ENCODE measurements around the gene DYNLT2.
"Not testable (repeated sequence)": the region's sequence is repeated elsewhere in the genome, so short reads cannot be mapped to it uniquely, and the experiment has no call there.

Gene DYNLT2

DNA sequence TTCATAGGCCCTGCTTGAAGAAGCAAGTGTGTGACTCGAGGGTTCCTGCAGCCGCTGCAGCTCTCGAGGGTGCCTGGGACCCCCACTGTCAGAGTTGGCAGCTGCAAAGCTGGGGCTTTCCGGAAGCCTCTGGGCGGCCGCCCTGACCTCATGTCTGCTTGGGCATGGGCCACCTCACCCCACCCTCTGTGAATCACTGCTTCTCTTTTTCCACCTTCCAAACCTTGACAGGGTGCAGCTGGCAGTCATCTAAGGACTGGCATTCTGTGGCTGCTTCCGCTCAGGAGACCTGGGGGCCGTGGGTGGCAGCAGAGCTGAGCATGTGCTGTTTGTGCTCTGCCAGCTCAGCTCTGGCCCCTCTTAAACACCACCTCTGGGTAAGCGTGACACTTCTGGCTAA lies 32.0 kb upstream of the DYNLT2 start:
- no peak for DNase-seq

DNA sequence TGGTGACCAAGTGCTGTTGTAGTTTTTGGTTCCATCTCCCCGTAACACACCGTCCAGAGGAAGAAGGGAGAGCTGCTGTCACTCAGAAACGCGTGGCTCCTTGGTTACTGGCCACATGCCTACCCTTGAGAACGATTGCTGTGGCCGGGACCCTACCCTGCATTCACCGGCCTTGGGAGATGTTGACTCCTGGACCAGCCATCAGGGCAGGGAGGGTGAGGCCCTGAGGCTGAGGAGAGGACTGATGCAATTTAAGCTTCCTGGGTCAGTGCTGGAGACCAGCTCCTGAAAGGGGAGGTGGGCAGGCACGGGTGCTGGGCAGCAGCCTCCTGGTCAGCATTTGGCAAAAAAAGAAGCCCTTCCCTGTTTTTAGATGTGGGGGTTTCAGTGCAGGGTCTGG lies 31.6 kb upstream of the DYNLT2 start:
- no peak for DNase-seq

DNA sequence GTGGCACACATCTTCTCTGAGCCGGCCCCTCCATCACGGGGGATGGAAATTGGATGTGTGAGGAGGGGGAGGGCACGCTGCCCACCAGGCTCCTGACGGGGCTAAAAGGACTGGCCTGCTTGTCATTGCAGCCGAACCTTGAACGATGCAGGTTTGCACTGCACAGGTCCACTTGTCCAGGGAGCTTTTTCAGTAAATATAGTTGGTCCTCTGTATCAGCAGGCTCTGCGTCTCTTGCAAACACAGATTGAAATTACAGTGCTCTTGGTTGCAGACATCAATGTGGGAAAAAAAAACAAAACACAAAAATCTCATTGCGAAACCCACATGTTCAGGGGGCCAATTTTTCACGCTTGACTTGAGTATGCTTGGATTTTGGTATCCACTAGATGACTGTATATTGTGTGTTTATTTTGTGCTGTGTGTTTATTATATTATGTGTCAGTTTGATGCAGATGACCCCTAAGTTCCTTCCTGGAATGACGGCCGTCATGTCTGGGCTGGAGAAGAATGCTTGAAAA lies 29.3 kb upstream of the DYNLT2 start:
- DNase-seq = no peak

DNA sequence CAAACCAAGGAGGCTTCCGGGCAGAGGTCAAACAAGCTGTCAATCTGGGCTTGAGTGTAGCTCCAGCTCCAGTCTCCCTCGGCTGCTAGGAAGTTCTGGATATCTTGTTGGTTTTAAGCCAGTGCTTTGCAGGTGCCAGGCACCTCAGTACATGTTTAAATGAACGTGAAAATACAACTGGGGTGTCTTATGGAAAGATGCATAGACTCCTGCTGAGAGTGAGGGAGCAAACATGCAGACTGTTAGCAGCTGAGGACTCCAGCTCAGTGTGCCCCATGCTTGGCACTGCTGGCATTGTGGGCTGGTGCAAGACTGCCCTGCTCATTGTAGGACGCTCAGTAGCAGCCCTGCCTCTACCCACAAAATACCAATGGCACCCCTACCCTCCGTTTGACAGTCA lies 28.5 kb upstream of the DYNLT2 start:
- no peak for DNase-seq

DNA sequence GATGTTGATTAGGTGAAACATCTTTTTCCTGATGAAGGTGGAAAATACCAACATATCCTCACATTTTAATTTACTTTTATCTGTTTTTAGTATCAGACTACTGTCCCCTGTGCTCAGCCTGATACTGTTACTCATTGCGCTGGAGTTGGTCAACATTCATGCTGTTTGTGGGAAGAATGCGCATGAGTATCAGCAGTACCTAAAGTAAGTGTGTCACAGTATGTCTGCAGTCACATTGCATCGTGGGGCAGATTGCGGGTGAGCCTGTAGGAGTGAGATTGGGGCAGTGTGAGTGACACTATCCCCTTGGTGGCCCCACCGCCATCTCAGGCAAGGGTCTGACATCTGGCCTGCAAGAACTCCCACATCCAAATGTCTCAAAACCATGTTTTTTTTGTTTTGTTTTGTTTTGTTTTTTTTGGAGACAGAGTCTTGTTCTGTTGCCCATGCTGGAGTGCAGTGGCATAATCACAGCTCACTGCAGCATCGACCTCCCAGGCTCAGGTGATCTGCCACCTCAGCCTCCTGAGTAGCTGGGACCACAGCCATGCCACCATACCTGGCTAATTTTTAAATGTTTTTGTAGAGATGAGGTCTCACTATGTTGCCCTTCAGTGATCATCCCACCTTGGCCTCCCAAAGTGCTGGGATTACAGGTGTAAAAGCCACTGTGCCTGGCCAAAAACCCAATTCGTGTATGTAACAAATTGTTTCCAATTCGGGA lies 27.9 kb upstream of the DYNLT2 start:
- DNase-seq = no peak

DNA sequence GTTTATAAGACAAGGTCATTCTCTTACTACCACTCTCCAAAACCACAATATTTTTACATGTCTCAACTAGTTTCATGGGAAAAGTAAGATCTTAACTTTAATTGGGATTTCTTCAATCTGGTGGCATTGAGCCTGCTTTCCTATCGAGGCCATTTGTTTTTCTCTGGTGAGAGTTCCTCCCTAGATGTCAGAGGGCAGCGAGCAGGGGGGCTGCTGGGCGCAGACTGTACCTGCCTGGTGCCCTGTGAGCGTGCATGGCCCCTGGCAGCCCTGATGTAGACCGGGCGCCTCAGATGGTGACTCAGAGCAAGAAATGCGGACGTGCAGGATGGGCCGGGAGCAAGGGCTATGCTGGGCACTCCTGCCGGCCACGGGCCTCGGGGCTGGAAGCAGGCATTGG lies 27.3 kb upstream of the DYNLT2 start:
- DNase-seq = no peak

DNA sequence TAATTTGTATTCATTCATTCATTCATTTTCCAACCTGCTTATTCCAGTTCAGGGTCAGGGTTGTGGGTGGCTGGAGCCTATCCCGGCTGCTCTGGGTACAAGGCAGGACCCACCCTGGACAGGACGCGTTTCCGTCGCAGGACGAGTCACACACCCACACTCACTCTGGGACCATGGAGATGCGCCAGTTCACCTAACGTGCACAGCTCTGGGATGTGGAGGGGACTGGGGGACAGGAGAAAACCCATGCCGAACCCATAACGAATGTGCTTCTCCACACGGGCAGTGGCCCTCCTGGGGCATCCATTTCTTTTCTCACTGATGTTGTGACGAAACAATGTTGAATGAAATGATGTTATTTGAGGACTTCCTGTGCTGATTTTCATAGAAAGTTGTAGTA lies 26.5 kb upstream of the DYNLT2 start:
- no peak for DNase-seq

DNA sequence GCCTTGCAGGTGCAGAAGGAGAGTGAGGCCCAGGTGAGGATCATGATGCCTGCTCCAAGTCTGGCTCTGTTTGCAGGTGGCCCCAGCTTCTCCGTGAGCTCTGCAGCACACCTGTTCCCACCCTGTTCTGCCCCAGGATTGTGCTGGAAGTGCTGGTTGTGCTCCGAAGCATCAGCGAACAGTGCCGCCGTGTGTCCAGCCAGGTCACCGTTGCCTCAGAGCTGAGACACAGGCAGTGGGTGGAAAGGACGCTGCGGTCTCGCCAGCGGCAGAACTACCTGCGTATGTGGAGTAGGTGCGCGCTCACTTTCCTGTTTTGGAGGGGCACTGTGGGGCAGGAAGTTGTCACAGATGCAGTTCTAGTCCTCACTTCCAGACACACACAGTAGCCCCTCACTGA lies 25.0 kb upstream of the DYNLT2 start:
- DNase-seq = no peak

DNA sequence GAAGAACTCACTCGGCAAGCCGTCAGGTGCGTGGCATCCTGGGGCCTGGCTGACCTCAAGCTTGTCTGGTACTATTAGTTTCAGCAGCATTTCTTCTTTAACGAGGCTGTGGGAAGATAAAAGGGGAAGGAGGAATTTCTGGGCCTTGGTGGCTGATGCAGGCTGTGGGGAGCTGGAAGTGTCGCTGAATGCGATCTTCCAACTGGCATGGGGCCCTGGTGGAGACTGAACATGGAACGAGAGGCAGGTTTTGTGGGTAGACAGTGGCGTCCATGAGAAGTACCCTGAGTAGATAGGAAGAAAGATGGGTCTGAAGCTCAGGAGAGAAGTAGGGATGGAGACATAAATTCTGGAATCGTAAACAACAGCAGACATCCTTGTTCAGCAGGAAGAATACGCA lies 23.9 kb upstream of the DYNLT2 start:
- no peak for DNase-seq

DNA sequence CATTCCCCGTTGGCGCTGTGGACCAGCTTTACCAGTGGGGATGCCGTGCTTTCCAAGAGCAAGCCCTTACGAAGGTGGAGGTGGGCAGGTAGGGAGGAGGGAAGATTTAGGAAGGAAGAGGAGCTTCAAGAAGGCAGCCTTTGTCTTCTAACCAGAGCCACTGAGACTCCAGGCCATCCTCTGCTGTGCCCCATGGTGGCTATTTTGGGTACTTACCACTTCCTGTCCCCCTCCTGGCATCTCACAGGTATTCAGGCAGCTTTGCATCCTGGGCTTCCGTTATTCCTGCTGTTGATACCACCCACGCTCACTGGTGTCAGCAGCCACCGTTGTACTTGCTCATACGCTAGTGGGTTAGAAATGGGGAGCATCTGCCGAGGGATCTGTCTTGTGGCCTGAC lies 23.0 kb upstream of the DYNLT2 start:
- DNase-seq = no peak

DNA sequence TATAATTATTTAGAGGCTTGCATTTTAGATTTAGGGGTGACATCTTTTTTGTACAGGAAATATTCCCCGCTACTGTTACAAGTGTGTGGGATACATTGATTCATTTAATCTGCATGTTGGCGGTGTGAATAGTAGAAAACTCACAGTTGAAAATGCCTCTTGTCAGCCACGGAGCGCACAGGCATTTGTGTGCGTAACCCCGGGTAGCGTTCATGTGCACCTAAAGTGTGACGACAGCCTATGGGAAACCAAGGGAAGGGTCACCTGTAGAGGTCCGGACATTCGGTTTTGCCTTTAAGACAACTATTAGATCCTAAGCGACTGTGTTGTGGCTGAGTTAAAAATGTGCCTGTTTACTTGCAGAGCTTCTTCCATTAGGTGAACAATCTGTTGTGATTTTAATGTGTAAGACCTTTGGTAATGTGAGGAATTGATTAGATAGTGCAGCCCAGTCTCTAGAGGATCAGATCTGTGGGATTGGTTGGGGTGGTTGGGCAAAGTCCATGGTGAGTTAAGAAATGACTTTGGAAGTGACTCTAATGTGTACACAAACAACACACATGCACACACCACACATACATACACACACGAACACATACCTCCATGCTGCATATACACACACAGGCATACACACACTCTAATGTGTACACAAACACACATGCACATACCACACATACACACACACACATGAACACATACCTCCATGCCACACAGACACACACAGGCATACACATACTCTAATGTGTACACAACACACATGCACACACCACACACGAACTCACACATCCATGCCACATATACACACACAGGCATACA lies 15.8 kb upstream of the DYNLT2 start:
- DNase-seq = no peak

DNA sequence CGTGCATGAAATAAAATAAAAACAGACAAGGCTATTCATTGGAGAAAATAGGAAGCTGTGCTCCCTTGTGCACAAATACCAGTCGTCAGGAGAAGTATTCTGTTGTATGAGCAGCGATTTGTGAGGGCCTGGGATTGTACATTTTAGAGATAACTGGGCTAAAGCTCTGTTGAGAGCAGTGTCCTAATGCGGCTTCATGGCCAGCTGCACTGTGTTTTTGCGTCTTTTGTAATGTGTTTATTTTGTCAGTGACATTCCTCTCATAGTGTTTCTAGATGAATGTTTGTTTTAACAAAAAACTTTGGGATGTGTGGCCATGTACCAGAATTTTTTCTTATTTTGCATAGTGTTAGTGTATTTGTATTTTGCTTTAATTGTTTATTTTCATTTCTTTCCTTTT lies 14.9 kb upstream of the DYNLT2 start:
- no peak for DNase-seq

DNA sequence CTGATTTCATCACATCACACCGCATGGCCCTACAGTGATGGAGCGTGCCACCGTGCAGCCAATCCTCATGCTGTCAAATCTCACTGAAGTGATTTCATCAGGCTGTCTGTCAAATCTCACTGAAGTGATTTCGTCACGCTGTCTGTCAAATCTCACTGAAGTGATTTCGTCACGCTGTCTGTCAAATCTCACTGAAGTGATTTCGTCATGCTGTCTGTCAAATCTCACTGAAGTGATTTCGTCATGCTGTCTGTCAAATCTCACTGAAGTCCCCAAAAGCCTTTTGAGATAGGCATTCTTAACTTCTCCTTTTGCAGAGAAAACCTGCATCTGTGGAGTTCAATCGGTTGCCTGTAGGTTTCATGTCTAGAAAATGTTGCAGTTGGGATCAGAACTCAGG lies 14.4 kb upstream of the DYNLT2 start:
- not testable (repeated sequence) for DNase-seq

DNA sequence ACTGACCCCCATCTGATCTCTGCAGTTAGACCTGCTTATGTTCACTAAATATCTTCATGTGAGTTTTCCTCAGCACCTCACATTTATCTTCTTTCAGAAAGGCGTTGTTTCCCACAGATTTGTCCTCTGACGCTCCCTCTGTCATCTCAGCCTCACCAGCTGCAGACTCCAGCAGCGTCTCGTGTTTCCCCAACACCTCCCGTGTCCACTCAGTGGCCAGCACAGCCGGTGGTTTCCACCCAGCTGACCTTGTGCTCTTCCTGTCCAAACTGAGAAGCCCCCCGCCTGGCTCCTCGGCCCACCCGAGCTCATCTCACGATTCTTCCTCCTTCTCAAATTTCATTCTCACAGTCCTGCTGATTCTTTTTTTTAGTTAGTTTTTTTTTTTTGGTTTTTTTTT lies 12.5 kb upstream of the DYNLT2 start:
- no peak for DNase-seq

DNA sequence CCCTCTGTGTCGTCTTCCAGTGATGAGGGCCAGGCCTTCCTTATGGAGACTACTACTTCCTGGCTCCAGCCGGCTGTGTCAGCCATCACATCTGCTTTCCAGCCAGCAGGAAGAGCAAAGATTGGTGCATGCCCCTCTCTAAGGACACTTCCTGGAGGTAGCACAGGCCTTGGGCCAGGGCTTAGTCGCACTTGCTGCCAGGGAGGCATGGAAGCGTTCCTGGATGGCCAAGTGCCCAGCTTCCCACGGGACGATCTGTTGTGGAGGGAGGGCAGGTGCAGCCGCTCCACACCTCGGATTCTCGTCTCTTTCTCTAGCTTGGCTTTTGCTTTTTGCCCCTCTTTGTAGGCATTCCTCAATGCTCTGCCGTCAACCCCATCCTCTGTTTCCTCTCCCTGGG lies 11.9 kb upstream of the DYNLT2 start:
- no peak for DNase-seq

DNA sequence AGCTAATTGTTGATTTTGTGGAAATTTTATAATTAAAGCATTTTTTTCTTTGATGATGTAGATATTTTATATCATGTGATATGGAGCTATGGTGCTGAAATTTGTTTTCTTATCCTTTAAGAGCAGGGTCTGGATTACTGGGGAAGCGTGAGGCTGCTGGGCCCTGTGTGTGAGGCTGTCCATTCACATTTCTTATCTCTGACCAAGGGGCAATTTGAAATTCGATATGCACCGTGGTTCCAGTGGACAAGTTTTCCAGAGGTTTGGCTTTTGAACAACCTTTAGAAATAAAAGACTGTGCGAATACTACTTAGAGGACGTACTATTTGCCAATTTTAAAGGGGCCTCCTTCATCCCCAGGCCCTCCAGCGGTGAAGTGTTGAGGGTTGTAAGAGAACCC lies 3.8 kb upstream of the DYNLT2 start:
- no peak for DNase-seq

DNA sequence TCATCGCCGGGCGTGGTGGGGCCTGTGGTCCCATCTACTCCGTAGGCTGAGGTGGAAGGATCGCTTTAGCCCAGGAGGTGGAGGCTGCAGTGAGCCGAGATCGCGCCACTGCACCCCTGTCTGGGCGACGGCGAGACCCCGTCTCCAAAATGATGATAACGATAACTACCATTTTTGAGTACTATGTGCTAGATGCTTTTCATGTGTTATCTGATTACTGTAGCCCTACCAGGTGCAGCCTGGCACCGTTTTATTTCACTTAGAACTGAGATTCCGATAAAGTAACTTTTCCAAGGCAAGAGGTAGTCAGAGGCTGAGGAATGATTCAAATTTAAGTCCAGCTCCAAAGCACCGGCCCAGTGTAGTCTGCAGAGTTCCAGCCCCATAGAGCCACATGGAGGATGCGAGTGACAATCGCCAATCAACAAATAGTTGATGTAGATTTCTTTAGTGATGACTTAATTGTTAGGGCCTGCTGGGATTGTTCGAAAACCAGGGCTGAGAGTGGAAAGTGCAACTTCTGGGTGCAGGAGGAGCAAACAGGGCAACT lies 777 bp upstream of the DYNLT2 start:
- DNase-seq = no peak

DNA sequence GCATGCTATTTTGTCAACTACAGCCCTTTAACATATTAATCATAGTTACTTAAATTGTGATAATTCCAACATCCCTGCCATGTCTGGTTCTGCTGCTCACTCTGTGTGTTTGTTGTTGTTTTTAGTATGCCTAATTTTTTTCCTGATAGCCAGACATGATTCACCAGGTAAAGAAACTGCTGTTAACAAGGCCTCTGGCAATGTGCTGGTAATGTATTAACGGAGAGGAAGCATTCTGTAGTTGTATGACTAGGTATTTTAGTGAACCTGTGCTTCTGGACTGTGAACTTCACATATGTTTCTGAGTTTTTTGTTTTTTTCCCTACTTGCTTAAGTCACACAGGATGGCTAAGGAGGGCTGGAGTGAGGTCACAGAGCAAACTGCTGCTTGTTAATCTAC lies 4.8 kb downstream of the DYNLT2 start:
- DNase-seq = no peak

DNA sequence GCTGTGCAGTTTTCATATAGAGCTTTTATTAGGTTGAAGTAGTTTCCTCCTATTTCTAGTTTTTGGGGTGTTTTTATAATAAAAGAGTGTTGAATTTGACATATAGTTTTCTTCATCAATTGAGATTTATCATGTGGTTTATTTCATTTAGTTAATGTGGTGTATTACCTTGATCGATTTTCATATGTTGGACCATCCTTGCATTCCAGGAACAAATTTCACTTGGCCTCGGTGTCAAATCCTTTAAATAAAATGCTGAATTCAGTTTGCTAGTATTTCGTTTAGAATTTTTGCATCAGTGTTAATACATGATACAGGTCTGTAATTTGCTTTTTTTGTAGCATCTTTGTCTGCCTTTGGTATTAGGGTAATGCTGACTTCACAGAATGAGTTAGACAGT lies 6.0 kb downstream of the DYNLT2 start:
- DNase-seq = no peak

DNA sequence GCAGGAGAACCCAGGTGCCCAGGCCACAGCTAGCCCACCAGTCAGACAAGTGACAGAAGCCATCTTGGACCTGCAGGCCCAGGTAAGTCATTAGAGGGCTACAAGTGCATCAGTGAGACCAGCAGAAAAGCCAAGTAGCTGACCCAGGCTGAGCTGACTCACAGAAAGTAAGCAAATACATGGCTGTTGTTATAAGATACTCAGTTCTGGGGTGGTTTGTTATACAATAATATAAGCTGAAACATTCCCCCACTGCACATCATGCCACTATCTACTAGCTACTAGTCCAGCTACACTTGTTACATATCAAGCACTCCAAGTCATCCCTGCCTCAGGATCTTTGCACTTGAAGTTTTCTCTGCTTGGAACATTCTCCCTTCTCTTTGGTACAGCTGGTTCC lies 10.0 kb downstream of the DYNLT2 start:
- no peak for DNase-seq

DNA sequence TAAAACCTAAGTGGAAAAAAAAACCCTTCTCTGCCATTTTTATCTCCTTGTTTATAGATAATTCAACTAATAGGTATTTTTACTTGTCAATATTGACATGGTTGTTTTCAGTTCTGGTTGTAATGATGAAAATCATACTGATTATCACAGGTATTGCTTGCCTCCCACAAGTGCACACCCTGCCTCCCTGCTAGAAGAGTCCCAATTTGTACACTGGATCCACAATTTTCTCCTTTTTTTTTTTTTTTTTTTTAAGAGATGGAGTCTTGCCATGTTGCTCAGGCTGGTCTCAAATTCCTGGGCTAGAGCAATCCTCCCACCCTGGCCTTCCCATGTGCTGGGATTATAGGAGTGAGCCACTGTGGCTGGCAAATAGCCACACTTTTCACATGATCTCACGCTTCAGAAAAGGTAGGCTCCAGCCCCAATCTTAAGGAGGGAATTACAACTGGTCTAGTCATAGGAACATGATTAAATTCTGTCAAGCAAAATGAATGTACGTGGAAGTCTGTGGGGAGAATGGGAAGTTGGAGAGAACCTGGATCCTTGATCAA lies 12.3 kb downstream of the DYNLT2 start:
- DNase-seq = no peak

DNA sequence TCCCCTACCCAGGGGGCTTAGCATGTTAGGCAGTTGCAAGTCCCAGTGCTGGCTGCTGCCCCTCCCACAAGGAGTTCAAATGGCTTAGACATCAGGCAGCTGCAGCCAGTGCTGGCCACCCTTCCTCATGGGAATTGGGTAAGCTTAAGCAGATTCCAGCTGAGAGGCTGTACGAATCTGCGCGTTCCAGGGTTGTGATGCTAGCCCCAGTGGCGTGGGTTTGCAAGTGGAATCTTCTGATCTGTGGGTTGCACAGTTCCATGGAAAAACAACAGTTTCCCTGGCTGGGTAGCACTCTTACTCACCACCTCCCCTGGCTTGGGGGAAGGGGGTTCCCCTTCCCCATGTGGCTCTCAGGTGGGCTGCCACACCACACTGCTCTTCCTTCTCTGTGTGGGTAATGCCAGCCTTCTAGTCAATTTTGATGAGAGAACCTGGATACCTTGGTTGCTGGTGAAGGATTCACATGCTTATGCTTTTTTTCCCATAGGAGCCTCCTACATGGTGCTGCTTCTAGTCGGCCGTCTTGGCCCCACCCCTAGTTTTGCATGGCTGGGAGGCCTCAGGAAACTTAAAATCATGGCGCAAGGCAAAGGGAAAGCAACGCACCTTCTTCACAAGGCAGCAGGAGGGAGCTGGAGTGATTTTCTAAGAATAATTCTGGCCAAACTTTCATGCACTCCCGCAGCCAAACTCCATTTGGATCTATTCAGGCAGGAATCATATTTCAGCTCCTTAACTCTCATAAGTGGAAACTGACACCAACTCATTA lies 13.0 kb downstream of the DYNLT2 start:
- no peak for DNase-seq

DNA sequence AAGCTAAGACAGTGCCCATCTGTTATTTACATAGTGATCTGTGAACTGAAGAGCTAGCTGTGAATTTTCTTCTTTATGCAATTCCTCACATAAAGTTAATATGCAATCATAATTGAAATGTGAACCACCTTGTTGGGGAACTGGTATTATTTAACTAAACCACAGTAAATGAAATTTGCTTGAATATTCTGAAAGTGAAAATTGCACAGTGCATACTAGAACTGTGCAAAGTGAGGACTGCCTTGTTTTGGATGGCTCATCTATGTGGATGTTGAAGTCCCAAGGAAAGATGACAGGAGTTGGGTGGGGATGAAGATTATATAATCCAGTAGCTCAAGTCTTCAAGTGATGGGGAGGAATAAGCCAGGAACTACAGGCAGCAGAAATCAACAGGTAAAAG lies 21.4 kb downstream of the DYNLT2 start:
- DNase-seq = no peak
